WTC11 (cell line): ENCODE measurements around the gene ROBO1.

Source experiments
- CREB1 ChIP-seq: sonication (generic); formaldehyde crosslinking; IDR thresholded peaks from 2 replicates; pipeline ENCODE4 v1.8.0; 2023; ENCODE audit warnings: mild to moderate bottlenecking, missing genetic modification reagents
- ELF4 ChIP-seq: sonication (generic); formaldehyde crosslinking; IDR thresholded peaks from 2 replicates; pipeline ENCODE4 v1.8.1; 2022; ENCODE audit warnings: low read depth, mild to moderate bottlenecking, moderate library complexity, missing genetic modification reagents
- ESRRA ChIP-seq: sonication (generic); formaldehyde crosslinking; IDR thresholded peaks from 2 replicates; pipeline ENCODE4 v1.8.1; 2022; ENCODE audit warnings: mild to moderate bottlenecking, missing genetic modification reagents, borderline replicate concordance
- FOXJ3 ChIP-seq: sonication (generic); formaldehyde crosslinking; IDR thresholded peaks from 2 replicates; pipeline ENCODE4 v1.9.0; 2021; ENCODE audit warnings: missing genetic modification reagents, mild to moderate bottlenecking, borderline replicate concordance
- GABPB1 ChIP-seq: sonication (generic); formaldehyde crosslinking; IDR thresholded peaks from 2 replicates; pipeline ENCODE4 v1.8.1; 2023; ENCODE audit warnings: mild to moderate bottlenecking, missing genetic modification reagents
- TF ChIP-seq, protein P1 (sequence below): fragments of 200-600 bp; IDR thresholded peaks from 2 replicates; pipeline ENCODE4 v1.8.0; 2022; ENCODE audit warnings: antibody characterized with exemption
- TF ChIP-seq, protein P2 (sequence below): sonication (generic); formaldehyde crosslinking; IDR thresholded peaks from 2 replicates; pipeline ENCODE4 v1.8.0; 2022; ENCODE audit warnings: mild to moderate bottlenecking, missing genetic modification reagents
- TF ChIP-seq, protein P3 (sequence below): sonication (generic); formaldehyde crosslinking; IDR thresholded peaks from 2 replicates; pipeline ENCODE4 v1.8.0; 2022; ENCODE audit warnings: mild to moderate bottlenecking, missing genetic modification reagents

DNA sequence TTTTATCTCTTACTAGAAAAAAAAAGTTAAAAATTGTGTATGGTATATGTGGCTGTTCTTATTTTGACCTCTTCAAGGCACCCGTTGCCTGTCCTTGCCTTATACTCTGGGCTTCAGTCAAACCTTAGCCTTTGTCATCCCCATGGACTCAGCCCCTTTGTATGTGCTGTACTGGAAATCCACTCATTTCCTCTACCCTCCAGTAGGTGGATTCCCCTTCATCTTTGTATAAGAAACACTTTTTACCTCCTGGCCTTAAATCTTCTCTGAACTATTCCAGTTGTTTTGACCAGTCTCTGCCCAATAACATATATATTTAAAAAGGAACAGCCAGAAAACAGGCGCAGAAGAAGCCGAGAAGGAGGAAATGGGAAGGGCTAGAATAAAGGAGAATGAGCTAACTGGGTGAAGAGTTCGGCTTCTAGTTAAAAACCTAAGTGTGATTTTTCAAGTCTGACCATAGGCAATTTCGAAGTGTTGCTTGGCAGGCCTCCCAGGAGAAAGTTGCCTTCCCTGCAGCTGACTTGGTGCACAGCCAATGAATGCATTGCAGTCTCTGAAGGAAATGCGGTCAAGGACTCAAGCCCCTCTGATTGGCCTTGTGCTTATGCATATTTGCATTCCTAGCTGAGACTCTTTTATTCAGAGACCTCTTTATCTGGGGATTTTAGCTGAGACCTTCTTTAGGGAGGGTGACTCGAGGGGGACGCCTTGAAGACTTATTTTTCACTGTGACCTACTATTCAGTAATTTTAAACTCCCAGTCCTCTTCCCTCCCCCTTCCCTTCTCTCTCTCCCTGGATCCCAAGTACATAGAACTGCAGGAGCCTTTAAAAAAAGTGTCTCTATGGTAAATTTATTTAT is 277.4 kb downstream of the ROBO1 start:
- TF ChIP-seq ESRRA (CRISPR knock-in tag) (no peak), FOXJ3 (no peak), CREB1 (CRISPR knock-in tag) (no peak), GABPB1 (CRISPR knock-in tag) (no peak), ELF4 (CRISPR knock-in tag) (no peak)
- TF ChIP-seq, protein P1, sequence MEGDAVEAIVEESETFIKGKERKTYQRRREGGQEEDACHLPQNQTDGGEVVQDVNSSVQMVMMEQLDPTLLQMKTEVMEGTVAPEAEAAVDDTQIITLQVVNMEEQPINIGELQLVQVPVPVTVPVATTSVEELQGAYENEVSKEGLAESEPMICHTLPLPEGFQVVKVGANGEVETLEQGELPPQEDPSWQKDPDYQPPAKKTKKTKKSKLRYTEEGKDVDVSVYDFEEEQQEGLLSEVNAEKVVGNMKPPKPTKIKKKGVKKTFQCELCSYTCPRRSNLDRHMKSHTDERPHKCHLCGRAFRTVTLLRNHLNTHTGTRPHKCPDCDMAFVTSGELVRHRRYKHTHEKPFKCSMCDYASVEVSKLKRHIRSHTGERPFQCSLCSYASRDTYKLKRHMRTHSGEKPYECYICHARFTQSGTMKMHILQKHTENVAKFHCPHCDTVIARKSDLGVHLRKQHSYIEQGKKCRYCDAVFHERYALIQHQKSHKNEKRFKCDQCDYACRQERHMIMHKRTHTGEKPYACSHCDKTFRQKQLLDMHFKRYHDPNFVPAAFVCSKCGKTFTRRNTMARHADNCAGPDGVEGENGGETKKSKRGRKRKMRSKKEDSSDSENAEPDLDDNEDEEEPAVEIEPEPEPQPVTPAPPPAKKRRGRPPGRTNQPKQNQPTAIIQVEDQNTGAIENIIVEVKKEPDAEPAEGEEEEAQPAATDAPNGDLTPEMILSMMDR, result no peak
- TF ChIP-seq, protein P2, sequence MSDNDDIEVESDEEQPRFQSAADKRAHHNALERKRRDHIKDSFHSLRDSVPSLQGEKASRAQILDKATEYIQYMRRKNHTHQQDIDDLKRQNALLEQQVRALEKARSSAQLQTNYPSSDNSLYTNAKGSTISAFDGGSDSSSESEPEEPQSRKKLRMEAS (CRISPR knock-in tag), result no peak
- TF ChIP-seq, protein P3, sequence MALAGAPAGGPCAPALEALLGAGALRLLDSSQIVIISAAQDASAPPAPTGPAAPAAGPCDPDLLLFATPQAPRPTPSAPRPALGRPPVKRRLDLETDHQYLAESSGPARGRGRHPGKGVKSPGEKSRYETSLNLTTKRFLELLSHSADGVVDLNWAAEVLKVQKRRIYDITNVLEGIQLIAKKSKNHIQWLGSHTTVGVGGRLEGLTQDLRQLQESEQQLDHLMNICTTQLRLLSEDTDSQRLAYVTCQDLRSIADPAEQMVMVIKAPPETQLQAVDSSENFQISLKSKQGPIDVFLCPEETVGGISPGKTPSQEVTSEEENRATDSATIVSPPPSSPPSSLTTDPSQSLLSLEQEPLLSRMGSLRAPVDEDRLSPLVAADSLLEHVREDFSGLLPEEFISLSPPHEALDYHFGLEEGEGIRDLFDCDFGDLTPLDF (CRISPR knock-in tag), result no peak
